ENCODE data around the gene HEATR3. TPM values are rescaled to one million over a fixed set of nuclear protein-coding genes. Genes with fewer than 3 reads are reported as not detected.
A peak's percentile ranks its signal among the peaks of the same experiment; 100 is the strongest.

Gene HEATR3
- total and polyA plus RNA-seq, 12 donors, result 5.3 to 35.3 (median 20.1) TPM

DNA sequence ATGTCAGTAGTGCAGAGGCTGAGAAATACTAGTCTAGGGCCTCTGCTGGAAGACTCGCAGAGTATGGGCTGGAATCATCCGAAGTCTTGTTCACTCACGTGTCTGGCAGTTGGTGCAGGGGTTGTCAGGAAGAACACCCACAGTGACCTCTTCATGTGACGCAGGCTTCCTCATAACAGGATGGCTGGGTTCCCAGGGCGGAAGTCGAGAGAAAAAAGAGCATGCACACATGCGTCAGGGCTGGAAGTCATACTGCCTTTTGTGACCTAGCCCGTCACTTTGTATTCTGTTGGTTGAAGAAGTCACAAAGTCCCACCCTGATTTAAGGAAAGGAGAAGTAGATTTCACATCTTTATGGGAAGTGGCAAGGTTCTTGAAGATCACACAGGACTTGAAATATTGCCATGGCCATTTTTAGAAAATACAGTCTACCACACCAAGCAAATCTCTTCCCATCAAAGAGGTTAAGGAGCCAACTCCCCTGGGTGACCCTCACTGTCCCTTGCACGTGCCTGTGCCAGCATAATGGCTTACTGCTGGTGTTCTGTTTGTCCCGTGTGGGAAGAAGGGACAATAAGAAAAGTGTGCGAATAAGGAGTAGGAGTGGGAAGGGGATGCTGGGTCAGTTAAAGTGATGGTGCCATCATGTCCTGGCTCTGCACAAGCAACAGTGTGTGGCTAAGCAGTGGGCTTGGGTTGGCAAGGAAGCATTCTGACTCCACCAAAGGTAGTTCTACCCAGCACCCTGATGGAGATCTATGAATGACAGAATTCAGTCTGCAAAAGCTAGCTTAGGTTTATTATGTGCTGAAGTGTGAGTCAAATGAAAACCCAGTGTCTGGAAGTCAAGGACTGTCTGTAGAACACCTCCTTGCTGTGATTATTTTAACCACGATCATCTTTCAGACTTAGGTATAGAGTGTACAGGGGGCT is 28.1 kb downstream of the HEATR3 start:
- peak overlapping the region in 4 of 5 donors; percentile 14 to 89 (median 64) for H3K27ac ChIP-seq
- intact Hi-C loops (cut with DNase I), result no loop called here
- H3K9me3 ChIP-seq (replicated peaks in 1 of 3), result no peaks in the 10 kb centered on the region
- H3K4me3 ChIP-seq, result no peak overlapping the region
- 63 to 80% (median 69%) methylated on average over 9 to 12 of the region's 12 CpGs for WGBS, 4 donors
- H3K4me1 ChIP-seq (replicated peaks in 1 of 2), result no peaks in the 10 kb centered on the region
- DNase-seq, result peak; percentile 61 to 89 (median 78)
- H3K27me3 ChIP-seq, result no peaks in the 10 kb centered on the region
- TF ChIP-seq, protein P1, sequence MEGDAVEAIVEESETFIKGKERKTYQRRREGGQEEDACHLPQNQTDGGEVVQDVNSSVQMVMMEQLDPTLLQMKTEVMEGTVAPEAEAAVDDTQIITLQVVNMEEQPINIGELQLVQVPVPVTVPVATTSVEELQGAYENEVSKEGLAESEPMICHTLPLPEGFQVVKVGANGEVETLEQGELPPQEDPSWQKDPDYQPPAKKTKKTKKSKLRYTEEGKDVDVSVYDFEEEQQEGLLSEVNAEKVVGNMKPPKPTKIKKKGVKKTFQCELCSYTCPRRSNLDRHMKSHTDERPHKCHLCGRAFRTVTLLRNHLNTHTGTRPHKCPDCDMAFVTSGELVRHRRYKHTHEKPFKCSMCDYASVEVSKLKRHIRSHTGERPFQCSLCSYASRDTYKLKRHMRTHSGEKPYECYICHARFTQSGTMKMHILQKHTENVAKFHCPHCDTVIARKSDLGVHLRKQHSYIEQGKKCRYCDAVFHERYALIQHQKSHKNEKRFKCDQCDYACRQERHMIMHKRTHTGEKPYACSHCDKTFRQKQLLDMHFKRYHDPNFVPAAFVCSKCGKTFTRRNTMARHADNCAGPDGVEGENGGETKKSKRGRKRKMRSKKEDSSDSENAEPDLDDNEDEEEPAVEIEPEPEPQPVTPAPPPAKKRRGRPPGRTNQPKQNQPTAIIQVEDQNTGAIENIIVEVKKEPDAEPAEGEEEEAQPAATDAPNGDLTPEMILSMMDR (IDR thresholded peaks at IDR 0.05), result no peak
- no peak for TF ChIP-seq POLR2A (IDR thresholded peaks at IDR 0.05)
- peaks cover 0 to 11% of the 10 kb centered on the region in 2 donors for H3K36me3 ChIP-seq (replicated peaks in 1 of 2)

DNA sequence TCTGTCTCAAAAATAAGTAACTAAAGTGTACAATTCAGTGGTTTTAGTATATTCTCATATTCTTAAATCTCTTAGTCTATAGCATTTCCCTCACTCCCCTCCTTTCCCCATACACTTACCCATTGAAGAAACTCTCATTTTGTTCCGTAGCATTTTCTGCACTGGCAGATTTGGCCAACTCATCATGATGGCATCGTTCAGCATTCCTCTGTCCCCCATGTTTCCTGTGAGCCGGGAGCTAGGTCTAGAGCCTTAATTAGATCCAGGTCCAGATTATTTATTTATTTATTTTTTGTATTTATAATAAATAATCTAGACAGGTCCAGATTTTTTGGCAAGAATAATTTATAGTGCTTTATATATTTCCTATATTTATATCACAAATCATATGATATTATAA is 31.0 kb downstream of the HEATR3 start:
- WGBS, 4 donors, result 77 to 97% (median 93%) methylated on average over 3 of the region's 3 CpGs
- Histone ChIP-seq H3K27ac (no peak overlapping the region), H3K36me3 (replicated peaks in 1 of 2) (peaks cover 0 to 27% of the 10 kb centered on the region in 2 donors), H3K4me3 (no peak overlapping the region), H3K9me3 (replicated peaks in 1 of 3) (no peaks in the 10 kb centered on the region), H3K27me3 (no peaks in the 10 kb centered on the region), H3K4me1 (replicated peaks in 1 of 2) (no peaks in the 10 kb centered on the region)
- DNase-seq, result no peak
- intact Hi-C loops (cut with DNase I), result no loop called here
- no peak for TF ChIP-seq POLR2A (IDR thresholded peaks at IDR 0.05)
- TF ChIP-seq, protein P1 (IDR thresholded peaks at IDR 0.05), result no peak

DNA sequence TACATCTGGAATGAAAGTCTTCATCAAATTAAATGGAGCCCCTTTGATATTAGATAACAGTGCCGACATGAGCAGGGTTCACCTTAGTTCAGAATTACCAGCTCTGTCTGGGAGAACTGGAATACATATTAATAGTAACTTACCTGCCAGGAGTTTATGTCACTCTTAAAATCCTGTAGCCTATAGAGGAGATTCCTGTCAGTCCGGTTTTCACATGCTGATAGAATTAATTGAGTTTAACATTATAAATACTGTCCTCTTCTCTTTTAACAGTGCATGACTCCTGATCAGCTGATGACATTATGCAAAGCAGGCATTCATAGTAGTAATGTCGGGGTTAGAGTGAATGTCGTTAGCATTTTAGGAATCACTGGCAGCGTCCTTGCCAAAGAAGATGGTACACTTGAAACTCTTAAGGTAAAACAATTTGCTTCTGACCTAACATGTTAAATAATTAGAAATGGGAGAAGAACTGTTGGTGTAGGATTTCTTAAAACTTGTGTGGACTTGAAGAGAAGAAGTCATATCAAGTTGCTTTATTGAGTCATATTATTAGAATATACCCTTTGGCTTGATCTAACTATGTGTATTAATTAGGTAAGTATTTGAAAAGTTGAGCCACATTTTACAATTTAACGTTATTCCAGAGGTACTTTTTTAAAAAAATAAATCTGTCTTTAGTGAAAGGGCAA is 34.3 kb downstream of the HEATR3 start:
- 83 to 90% (median 87%) methylated on average over 6 of the region's 6 CpGs for WGBS, 4 donors
- H3K27me3 ChIP-seq, result no peaks in the 10 kb centered on the region
- peaks cover 0 to 59% of the 10 kb centered on the region in 2 donors for H3K36me3 ChIP-seq (replicated peaks in 1 of 2)
- intact Hi-C loops (cut with DNase I), result no loop called here
- no peak for DNase-seq
- TF ChIP-seq, protein P1 (IDR thresholded peaks at IDR 0.05), result no peak
- no peak for TF ChIP-seq POLR2A (IDR thresholded peaks at IDR 0.05)
- H3K27ac ChIP-seq, result no peak overlapping the region
- no peaks in the 10 kb centered on the region for H3K4me1 ChIP-seq (replicated peaks in 1 of 2)
- no peaks in the 10 kb centered on the region for H3K9me3 ChIP-seq (replicated peaks in 1 of 3)
- H3K4me3 ChIP-seq, result no peak overlapping the region

DNA sequence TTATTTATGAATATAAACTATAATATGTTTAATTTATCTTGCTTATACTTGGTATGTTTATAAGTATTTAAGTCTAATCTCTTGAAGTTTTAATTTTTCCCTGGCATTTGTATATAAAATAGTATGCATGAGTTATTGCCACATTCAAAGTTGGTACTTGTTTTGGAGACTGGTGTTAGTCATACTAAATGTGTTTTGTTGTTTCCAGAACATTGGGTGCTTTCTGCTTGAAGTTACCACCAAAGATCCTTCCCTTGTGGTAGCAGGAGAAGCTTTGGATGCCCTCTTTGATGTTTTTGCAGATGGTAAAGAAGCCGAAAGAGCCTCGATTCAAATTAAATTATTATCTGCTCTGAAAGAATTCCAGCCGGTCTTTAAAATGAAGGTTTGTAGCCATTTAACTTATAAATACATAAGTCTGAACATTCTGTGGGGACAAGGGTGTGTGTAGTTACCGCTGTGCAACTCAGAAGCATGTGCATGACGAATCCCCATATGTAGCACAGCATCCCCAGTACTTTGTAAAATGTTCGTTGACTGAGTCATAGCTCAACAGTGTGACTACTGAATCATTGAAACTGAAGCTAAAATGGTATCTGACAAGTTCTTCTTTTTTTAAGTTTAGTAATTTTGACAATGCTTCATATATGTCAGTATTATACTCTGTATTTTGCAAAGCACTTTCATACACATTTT is 36.4 kb downstream of the HEATR3 start:
- no peaks in the 10 kb centered on the region for H3K4me1 ChIP-seq (replicated peaks in 1 of 2)
- WGBS, 4 donors, result 91 to 95% (median 91%) methylated on average over 6 of the region's 6 CpGs
- TF ChIP-seq POLR2A (IDR thresholded peaks at IDR 0.05), result no peak
- TF ChIP-seq, protein P1 (IDR thresholded peaks at IDR 0.05), result no peak
- H3K9me3 ChIP-seq (replicated peaks in 1 of 3), result no peaks in the 10 kb centered on the region
- intact Hi-C loops (cut with DNase I), result no loop called here
- H3K27ac ChIP-seq, result no peak overlapping the region
- H3K4me3 ChIP-seq, result no peak overlapping the region
- DNase-seq, result no peak
- peaks cover 0 to 64% of the 10 kb centered on the region in 2 donors for H3K36me3 ChIP-seq (replicated peaks in 1 of 2)
- H3K27me3 ChIP-seq, result no peaks in the 10 kb centered on the region

All from adrenal gland (tissue), 12 donors.